Measurements from ENCODE around the gene FALEC. TPM values are rescaled to one million over a fixed set of nuclear protein-coding genes. Genes with fewer than 3 reads are reported as not detected.

FALEC gene
- total and polyA plus RNA-seq, 2 experiments from 2014 or later, result 1.7 TPM; not detected in 1

DNA sequence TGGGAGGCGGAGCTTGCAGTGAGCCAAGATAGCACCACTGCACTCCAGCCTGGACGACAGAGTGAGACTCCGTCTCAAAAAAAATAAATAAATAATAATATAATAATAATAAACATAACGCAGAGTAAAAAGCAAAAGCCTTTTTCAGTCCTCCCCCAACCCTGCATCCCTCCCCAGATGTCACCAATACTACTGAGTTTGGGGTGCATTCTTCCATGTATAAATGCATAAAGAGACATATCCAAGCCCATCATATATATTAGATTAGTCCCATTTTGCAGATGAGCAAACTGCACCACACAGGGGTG, 32.7 kb downstream of the FALEC start:
- no peak overlapping the region for H3K27ac ChIP-seq (ENCODE audit: low read depth)
- Mint-ChIP-seq H3K27ac (no peak overlapping the region), H3K4me3 (peak overlapping the region; percentile 74), H3K9me3 (no peaks in the 10 kb centered on the region), H3K27me3 (ENCODE audit: insufficient read depth, low read depth, poor library complexity) (peaks cover 32% of the 10 kb centered on the region), H3K4me1 (peaks cover 24% of the 10 kb centered on the region), H3K36me3 (ENCODE audit: low read depth) (no peaks in the 10 kb centered on the region; the same call in 2 of the 3 replicates)
- H2AFZ ChIP-seq, result peak overlapping the region; percentile 99
- no peak for DNase-seq (ENCODE audit: low spot score)
- peaks cover 11% of the 10 kb centered on the region; the same call in 1 of the 2 replicates for H3K4me1 ChIP-seq (ENCODE audit: insufficient read depth)
- TF ChIP-seq ETS1 (IDR thresholded peaks at IDR 0.05) (no peak), ZNF114 (CRISPR knock-in tag; IDR thresholded peaks at IDR 0.05) (no peak), JUNB (IDR thresholded peaks at IDR 0.05; ENCODE audit: unreplicated experiment) (no peak), ZNF462 (CRISPR knock-in tag; IDR thresholded peaks at IDR 0.05) (no peak), EZH2phosphoT487 (IDR thresholded peaks at IDR 0.05; ENCODE audit: unreplicated experiment) (no peak), POLR2AphosphoS5 (IDR thresholded peaks at IDR 0.05; ENCODE audit: low read depth) (no peak), EZH2 (IDR thresholded peaks at IDR 0.05; ENCODE audit: low read depth, unreplicated experiment) (no peak), STAT1 (IDR thresholded peaks at IDR 0.05; ENCODE audit: unreplicated experiment) (no peak), ZNF331 (CRISPR knock-in tag; IDR thresholded peaks at IDR 0.05; ENCODE audit: low read depth) (no peak), CREB1 (CRISPR knock-in tag; IDR thresholded peaks at IDR 0.05; ENCODE audit: low read depth) (no peak), NANOG (IDR thresholded peaks at IDR 0.05; ENCODE audit: borderline replicate concordance) (no peak)
- TF ChIP-seq, protein P1, sequence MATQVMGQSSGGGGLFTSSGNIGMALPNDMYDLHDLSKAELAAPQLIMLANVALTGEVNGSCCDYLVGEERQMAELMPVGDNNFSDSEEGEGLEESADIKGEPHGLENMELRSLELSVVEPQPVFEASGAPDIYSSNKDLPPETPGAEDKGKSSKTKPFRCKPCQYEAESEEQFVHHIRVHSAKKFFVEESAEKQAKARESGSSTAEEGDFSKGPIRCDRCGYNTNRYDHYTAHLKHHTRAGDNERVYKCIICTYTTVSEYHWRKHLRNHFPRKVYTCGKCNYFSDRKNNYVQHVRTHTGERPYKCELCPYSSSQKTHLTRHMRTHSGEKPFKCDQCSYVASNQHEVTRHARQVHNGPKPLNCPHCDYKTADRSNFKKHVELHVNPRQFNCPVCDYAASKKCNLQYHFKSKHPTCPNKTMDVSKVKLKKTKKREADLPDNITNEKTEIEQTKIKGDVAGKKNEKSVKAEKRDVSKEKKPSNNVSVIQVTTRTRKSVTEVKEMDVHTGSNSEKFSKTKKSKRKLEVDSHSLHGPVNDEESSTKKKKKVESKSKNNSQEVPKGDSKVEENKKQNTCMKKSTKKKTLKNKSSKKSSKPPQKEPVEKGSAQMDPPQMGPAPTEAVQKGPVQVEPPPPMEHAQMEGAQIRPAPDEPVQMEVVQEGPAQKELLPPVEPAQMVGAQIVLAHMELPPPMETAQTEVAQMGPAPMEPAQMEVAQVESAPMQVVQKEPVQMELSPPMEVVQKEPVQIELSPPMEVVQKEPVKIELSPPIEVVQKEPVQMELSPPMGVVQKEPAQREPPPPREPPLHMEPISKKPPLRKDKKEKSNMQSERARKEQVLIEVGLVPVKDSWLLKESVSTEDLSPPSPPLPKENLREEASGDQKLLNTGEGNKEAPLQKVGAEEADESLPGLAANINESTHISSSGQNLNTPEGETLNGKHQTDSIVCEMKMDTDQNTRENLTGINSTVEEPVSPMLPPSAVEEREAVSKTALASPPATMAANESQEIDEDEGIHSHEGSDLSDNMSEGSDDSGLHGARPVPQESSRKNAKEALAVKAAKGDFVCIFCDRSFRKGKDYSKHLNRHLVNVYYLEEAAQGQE (IDR thresholded peaks at IDR 0.05; ENCODE audit: unreplicated experiment), result no peak
- TF ChIP-seq, protein P2, sequence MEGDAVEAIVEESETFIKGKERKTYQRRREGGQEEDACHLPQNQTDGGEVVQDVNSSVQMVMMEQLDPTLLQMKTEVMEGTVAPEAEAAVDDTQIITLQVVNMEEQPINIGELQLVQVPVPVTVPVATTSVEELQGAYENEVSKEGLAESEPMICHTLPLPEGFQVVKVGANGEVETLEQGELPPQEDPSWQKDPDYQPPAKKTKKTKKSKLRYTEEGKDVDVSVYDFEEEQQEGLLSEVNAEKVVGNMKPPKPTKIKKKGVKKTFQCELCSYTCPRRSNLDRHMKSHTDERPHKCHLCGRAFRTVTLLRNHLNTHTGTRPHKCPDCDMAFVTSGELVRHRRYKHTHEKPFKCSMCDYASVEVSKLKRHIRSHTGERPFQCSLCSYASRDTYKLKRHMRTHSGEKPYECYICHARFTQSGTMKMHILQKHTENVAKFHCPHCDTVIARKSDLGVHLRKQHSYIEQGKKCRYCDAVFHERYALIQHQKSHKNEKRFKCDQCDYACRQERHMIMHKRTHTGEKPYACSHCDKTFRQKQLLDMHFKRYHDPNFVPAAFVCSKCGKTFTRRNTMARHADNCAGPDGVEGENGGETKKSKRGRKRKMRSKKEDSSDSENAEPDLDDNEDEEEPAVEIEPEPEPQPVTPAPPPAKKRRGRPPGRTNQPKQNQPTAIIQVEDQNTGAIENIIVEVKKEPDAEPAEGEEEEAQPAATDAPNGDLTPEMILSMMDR (conservative IDR thresholded peaks at IDR 0.05; ENCODE audit: low read depth in 2 of 2), result no peak
- H3K4me3 ChIP-seq, result peak overlapping the region; percentile 83
- H3K36me3 ChIP-seq (ENCODE audit: insufficient read depth), result no peaks in the 10 kb centered on the region
- H4K20me1 ChIP-seq (replicated peaks; ENCODE audit: insufficient read depth), result no peaks in the 10 kb centered on the region
- peak overlapping the region; percentile 89 for H3K4me2 ChIP-seq
- no peaks in the 10 kb centered on the region for H3K79me2 ChIP-seq (replicated peaks; ENCODE audit: insufficient read depth)
- H3K9me2 ChIP-seq (ENCODE audit: insufficient read depth), result no peaks in the 10 kb centered on the region
- ATAC-seq, result no peak
- H3K27me3 ChIP-seq (ENCODE audit: insufficient read depth), result peaks cover 30% of the 10 kb centered on the region
- H3F3A ChIP-seq (replicated peaks; ENCODE audit: low read depth), result peaks cover 9% of the 10 kb centered on the region

Measured in GM23338 (cell line).